GM21737 (cell line): ENCODE results near the gene ZDHHC14.

ENCODE experiments used
- ATAC-seq: cut with Tn5 transposase; IDR thresholded peaks from one replicate; pipeline ENCODE4 v1.9.1; 2021; ENCODE audit warnings: mild to moderate bottlenecking, moderate library complexity; ENCODE audit not compliant: unreplicated experiment

ZDHHC14 gene

GRCh38 chr6:157635388-157636244, 254.6 kb downstream of the ZDHHC14 start:
- ATAC-seq, result no peak

DNA sequence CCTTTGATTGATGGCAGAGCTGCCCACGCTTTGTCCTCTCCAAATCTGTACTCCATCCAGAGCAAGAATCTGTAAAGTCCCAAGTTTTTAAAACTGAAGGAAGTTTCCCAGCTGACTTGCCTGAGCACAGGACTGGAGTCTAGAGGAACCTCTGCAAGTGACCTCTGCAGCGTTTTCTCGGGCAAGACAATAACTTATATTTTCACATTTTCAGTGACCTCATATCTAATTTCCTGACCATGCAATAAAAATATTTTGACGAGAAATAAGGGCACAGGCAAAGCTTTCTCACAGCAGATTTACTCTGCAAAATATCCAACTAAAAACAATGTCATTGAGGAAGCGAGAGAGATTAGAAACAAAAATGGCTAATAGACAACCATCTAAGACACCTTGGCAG, 256.5 kb downstream of the ZDHHC14 start:
- no peak for ATAC-seq

DNA sequence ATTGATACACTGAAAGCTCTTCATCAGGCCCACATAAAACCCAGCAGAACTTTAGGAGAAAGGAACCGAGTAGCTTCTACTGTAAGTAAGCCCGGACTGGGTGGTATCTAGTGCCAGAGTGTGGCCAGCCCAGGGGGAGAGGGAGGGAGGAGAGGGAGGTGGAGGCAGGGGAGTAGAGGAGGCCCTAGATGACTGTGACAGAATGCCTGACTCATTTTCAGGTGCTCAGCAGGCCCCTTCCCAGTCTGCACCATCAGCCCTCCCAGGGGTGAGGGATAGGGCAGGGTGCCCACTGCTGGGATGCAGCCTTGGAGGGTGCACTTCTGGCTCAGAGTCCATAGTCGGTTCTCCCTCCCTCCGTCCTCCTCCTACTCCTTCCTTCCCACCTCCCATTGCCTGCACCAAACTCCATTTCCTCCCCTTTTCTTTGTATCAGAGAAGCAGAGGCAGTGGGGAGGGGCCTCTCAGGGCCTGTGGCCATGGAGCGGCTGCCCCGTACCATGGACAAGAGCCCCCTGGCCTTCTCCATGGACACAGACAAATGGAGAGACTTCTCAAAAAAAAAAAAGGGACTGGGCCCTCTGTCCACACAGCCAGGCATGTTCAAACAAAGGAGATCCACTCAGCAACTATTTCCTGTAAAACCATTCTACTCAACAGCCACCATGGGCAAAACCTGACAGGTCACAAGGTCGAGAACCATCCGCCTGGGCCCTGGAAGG, 257.1 kb downstream of the ZDHHC14 start:
- no peak for ATAC-seq

DNA sequence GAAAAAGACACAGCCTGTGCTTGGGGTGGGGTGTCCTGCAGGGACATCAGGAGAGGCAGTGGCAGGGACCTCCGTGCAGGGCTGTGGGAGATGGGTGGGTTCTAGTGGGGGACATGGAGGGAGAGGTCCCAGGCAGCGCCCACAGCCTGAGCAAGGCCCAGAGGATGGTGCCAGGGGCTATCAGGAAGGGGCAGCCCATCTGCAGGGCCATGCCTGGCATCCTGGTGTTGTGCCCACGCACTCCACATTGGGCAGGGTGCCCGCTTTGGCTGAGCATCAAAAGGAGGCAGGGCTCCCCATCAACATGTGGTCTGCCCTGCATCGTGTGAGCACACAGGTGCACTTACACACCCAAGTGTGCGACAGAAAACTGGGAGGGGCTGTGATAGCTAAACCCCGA, 257.8 kb downstream of the ZDHHC14 start:
- ATAC-seq, result no peak

GRCh38 chr6:157640746-157641451, 259.9 kb downstream of the ZDHHC14 start:
- ATAC-seq, result no peak

GRCh38 chr6:157641837-157642236, 260.8 kb downstream of the ZDHHC14 start:
- no peak for ATAC-seq

GRCh38 chr6:157642736-157643135, 261.7 kb downstream of the ZDHHC14 start:
- ATAC-seq, result no peak

GRCh38 chr6:157644043-157644810, 263.2 kb downstream of the ZDHHC14 start:
- ATAC-seq, result no peak

- ATAC-seq, result no peak
Observed at GRCh38 chr6:157645201-157645795, 264.3 kb downstream of the ZDHHC14 start.

DNA sequence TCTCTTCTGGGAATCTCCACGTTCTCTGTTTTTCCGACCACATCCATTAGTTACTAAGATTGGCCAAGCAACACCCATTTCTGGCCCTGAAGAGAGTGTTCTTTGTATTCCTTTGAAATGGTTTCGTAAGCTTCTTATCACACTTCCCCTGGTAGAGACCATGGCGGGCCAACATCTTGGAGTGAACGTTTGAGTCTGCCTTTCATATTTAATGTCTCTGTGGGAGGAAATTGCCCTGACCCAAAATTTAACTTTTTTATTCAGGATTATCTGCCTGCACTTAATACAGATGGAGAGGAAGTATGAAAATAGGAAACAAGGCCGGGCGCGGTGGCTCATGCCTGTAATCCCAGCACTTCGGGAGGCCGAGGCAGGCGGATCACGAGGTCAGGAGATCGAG, 265.0 kb downstream of the ZDHHC14 start:
- ATAC-seq, result no peak

DNA sequence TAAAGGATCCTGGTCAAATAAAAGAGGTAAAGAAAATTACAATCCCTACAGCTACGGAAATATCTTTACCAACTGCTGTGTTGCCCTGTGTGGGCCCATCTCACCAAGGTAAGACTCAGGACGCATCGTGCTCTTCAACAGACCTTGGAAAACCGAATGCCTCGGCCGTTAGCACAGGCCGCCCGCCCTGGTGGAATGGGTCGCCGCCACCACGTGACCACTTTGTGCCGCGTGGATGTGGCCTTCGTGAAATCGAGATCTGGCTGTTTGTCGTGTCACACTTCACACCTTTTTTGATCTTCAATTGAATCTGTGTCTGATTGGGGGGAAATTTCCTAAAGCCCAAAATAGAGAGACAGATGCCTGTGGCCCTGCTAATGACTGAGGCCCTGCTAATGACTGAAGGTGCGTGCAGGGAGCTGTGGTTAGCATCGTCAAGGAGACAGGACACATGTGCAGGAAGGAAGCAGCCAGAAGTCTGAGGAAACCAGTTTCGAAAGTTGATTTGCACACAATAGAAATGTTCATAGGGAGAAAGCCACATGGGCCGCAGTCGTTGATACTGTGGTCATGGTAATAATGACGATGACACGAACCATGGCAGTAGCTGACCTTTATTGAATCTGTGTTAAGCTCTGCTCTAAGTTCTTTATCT, 266.4 kb downstream of the ZDHHC14 start:
- ATAC-seq, result no peak

- ATAC-seq, result no peak
Observed at GRCh38 chr6:157648561-157648960, 267.6 kb downstream of the ZDHHC14 start.

DNA sequence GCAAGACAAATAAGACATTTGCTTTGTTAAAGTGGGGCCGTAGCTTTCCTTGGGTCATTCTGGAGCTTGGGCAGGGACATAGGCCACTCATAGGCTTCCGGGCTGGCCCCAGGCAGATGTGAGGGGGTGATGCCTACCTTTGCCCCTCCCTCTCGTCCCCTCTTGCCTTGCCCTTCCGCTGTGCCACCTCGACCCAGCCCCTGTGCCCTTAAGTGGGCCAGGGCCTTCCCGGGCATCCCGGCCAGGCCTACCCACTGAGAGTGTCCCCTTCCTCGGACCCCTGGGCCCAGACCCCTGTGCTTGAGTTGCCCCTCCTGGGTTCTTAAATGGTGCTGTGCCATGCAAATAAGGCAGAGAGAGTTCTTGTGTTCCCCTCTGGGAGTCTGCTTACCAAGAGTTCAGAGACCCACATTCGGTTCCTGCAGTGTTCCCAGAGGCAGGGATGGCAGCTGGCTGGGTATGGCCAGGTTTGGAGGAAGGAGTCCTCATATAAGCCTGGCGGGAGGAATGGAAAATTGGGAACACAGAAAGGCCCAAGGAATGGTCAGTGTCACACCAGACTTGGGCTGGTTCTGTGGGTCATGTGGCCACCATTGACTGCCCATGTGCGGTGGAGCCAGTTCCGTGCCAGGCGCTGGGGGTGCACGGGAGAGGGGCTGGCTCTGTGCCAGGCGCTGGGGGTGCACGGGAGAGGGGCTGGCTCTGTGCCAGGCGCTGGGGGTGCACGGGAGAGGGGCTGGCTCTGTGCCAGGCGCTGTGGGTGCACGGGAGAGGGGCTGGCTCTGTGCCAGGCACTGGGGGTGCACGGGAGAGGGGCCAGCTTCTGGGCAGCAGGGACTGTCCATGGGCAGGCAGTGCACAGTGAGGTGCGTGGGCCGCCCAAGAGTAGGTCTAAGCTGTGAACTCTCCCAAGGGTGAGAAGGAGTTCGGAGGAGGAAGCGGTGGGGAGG, 268.6 kb downstream of the ZDHHC14 start:
- ATAC-seq, result no peak

DNA sequence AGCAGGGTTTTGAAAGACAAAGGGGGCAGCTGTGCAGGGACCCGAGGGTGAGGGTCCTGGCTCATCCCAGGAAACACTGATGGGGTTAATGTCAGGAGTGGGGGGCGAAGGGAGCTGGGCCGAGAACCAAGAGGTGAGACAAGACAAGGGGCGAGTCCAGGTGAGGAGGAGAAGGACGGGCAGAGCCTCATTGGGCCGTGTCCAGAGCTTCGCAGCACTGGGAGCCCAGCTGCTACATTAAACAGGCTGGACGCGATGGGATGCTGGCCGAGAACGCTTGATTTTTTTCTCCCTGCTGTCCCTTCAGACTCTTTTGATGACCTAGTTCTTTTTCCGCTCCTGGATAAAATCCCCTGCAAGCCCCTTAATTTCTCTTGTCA, 269.3 kb downstream of the ZDHHC14 start:
- no peak for ATAC-seq

- no peak for ATAC-seq
Observed at GRCh38 chr6:157650801-157651200, 269.8 kb downstream of the ZDHHC14 start.

GRCh38 chr6:157651731-157652490, 270.9 kb downstream of the ZDHHC14 start:
- no peak for ATAC-seq

DNA sequence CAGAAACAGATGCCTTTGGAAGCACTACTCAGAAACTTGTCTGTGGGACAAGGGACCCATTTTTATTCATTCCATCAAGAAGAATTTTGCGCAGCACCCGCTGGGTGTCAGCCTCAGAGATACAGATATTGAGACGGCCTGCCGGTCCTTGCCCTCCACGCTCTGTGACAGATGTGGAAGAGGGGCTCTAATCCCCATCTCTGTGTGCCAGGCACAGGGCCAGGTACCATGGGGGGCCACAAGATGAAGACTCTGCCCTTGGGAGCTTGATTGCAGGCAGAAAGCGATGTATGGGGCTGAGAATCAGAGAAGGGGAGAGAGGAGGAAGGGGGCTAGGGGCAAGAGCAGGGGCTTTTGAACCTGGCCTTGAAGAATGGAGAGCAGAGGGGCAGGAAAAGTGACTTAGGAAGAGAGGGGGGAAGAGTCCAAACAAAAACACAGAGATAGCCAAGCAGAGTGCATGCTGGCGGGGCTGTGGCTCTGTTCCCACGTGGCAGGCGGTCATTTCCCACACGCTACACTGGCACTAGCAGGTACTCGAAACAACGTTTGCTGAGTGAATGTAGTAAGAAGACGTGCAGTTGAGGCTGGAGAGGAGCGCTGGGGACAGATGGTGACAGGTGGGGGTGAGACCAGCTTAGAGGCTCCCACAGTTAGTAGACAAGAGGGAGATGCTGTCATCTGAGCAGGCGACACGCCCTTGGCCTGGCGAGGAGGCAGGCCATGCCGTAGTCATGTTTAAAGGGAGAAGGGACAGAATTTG, 271.8 kb downstream of the ZDHHC14 start:
- no peak for ATAC-seq
